Measurements from ENCODE around the gene SVEP1. TPM values are rescaled to one million over a fixed set of nuclear protein-coding genes. Genes with fewer than 3 reads are reported as not detected.
"Not testable (repeated sequence)": the region's sequence is repeated elsewhere in the genome, so short reads cannot be mapped to it uniquely, and the experiment has no call there.

SVEP1 gene
- total RNA-seq, 2 donors from 2014 or later, result 0.44 to 0.46 TPM

GRCh38 chr9:110371411-110372007 is 208.0 kb downstream of the SVEP1 start:
- no peaks in the 10 kb centered on the region for H3K9me3 ChIP-seq (ENCODE audit: control insufficient read depth, low read length)
- no peak overlapping the region for H3K9ac ChIP-seq (ENCODE audit: extremely low read depth, low read length, poor library complexity, severe bottlenecking)
- no peak overlapping the region for H3K27ac ChIP-seq (ENCODE audit: low read depth, low read length)
- DNase-seq, result no peak
- Mint-ChIP-seq H3K36me3 (ENCODE audit: low read depth) (no peaks in the 10 kb centered on the region), H3K9me3 (no peaks in the 10 kb centered on the region), H3K27ac (no peak overlapping the region), H3K27me3 (ENCODE audit: insufficient read depth) (no peaks in the 10 kb centered on the region), H3K4me1 (no peaks in the 10 kb centered on the region), H3K4me3 (no peak overlapping the region)
- no peak for TF ChIP-seq CTCF (conservative IDR thresholded peaks at IDR 0.05)
- H3K4me3 ChIP-seq (ENCODE audit: low read length), result no peak overlapping the region
- H3K4me1 ChIP-seq (ENCODE audit: control insufficient read depth, insufficient read depth, low read length), result peaks cover 5% of the 10 kb centered on the region
- no peaks in the 10 kb centered on the region for H3K36me3 ChIP-seq (ENCODE audit: control insufficient read depth, insufficient read depth, low read length)
- H3K27me3 ChIP-seq (ENCODE audit: control insufficient read depth, insufficient read depth, low read length, poor library complexity, severe bottlenecking), result no peaks in the 10 kb centered on the region
- WGBS, 2 experiments (ENCODE audit: insufficient coverage in 1 of 2, insufficient read length in 1 of 2), result 90 to 91% methylated on average over 6 of the region's 6 CpGs

- no peak overlapping the region for H3K4me3 ChIP-seq (ENCODE audit: low read length)
- H3K4me1 Mint-ChIP-seq, result no peaks in the 10 kb centered on the region
- H3K27me3 Mint-ChIP-seq (ENCODE audit: insufficient read depth), result no peaks in the 10 kb centered on the region
- H3K27ac Mint-ChIP-seq, result no peak overlapping the region
- 67 to 85% methylated on average over 2 to 3 of the region's 3 CpGs for WGBS, 2 experiments (ENCODE audit: insufficient coverage in 1 of 2, insufficient read length in 1 of 2)
- no peak for TF ChIP-seq CTCF (conservative IDR thresholded peaks at IDR 0.05)
- H3K9me3 ChIP-seq (ENCODE audit: control insufficient read depth, low read length), result no peaks in the 10 kb centered on the region
- no peaks in the 10 kb centered on the region for H3K27me3 ChIP-seq (ENCODE audit: control insufficient read depth, insufficient read depth, low read length, poor library complexity, severe bottlenecking)
- DNase-seq, result no peak
- no peaks in the 10 kb centered on the region for H3K9me3 Mint-ChIP-seq
- H3K9ac ChIP-seq (ENCODE audit: extremely low read depth, low read length, poor library complexity, severe bottlenecking), result no peak overlapping the region
- H3K27ac ChIP-seq (ENCODE audit: low read depth, low read length), result peak overlapping the region; percentile 26
- H3K36me3 Mint-ChIP-seq (ENCODE audit: low read depth), result no peaks in the 10 kb centered on the region
- peaks cover 5% of the 10 kb centered on the region for H3K4me1 ChIP-seq (ENCODE audit: control insufficient read depth, insufficient read depth, low read length)
- H3K4me3 Mint-ChIP-seq, result no peak overlapping the region
- no peaks in the 10 kb centered on the region for H3K36me3 ChIP-seq (ENCODE audit: control insufficient read depth, insufficient read depth, low read length)
These were observed 209.2 kb downstream of the SVEP1 start for GRCh38 chr9:110370315-110370714.

- 96% methylated on average over 1 of the region's 2 CpGs; no CpG with 5 or more reads in 1 of the 2 experiments for WGBS, 2 experiments (ENCODE audit: insufficient coverage in 1 of 2, insufficient read length in 1 of 2)
These were observed 215.1 kb downstream of the SVEP1 start for GRCh38 chr9:110364451-110364850.

GRCh38 chr9:110358992-110359391 is 220.5 kb downstream of the SVEP1 start:
- not testable (repeated sequence) for H3K27ac ChIP-seq (ENCODE audit: low read depth, low read length); H3K27me3 Mint-ChIP-seq (ENCODE audit: insufficient read depth); H3K9ac ChIP-seq (ENCODE audit: extremely low read depth, low read length, poor library complexity, severe bottlenecking); H3K4me3 Mint-ChIP-seq; DNase-seq; H3K4me3 ChIP-seq (ENCODE audit: low read length); H3K36me3 Mint-ChIP-seq (ENCODE audit: low read depth); H3K4me1 Mint-ChIP-seq; H3K27me3 ChIP-seq (ENCODE audit: control insufficient read depth, insufficient read depth, low read length, poor library complexity, severe bottlenecking); H3K27ac Mint-ChIP-seq; H3K9me3 Mint-ChIP-seq; H3K9me3 ChIP-seq (ENCODE audit: control insufficient read depth, low read length); H3K4me1 ChIP-seq (ENCODE audit: control insufficient read depth, insufficient read depth, low read length); H3K36me3 ChIP-seq (ENCODE audit: control insufficient read depth, insufficient read depth, low read length)
- WGBS, 2 experiments (ENCODE audit: insufficient coverage in 1 of 2, insufficient read length in 1 of 2), result no CpG with 5 or more reads among the region's 2 CpGs

More at GRCh38 chr9:110364451-110364850, 215.1 kb downstream of the SVEP1 start:
- no peaks in the 10 kb centered on the region for H3K36me3 Mint-ChIP-seq (ENCODE audit: low read depth)
- H3K4me1 Mint-ChIP-seq, result no peaks in the 10 kb centered on the region
- H3K9me3 ChIP-seq (ENCODE audit: control insufficient read depth, low read length), result no peaks in the 10 kb centered on the region
- TF ChIP-seq CTCF (conservative IDR thresholded peaks at IDR 0.05), result no peak
- no peak overlapping the region for H3K4me3 Mint-ChIP-seq
- no peaks in the 10 kb centered on the region for H3K9me3 Mint-ChIP-seq
- no peak overlapping the region for H3K4me3 ChIP-seq (ENCODE audit: low read length)
- H3K4me1 ChIP-seq (ENCODE audit: control insufficient read depth, insufficient read depth, low read length), result no peaks in the 10 kb centered on the region
- H3K36me3 ChIP-seq (ENCODE audit: control insufficient read depth, insufficient read depth, low read length), result no peaks in the 10 kb centered on the region
- H3K27ac ChIP-seq (ENCODE audit: low read depth, low read length), result no peak overlapping the region
- H3K9ac ChIP-seq (ENCODE audit: extremely low read depth, low read length, poor library complexity, severe bottlenecking), result no peak overlapping the region
- H3K27me3 ChIP-seq (ENCODE audit: control insufficient read depth, insufficient read depth, low read length, poor library complexity, severe bottlenecking), result no peaks in the 10 kb centered on the region
- H3K27ac Mint-ChIP-seq, result no peak overlapping the region
- no peak for DNase-seq
- H3K27me3 Mint-ChIP-seq (ENCODE audit: insufficient read depth), result no peaks in the 10 kb centered on the region
